ENCODE data around the gene ATP6V0B.

The ATP6V0B gene

GRCh38 chr1:43974443-43975248, at the start of gene ATP6V0B:
ATP6V0B (plus strand) TSS chr1:43974960; CDS start chr1:43975041, 81 bp downstream.
- DNase-seq (ENCODE audit: low read depth) = peak; percentile 80

- DNase-seq (ENCODE audit: low read depth) = no peak
Measured at GRCh38 chr1:43925846-43926245, 48.9 kb upstream of the ATP6V0B start.

- DNase-seq (ENCODE audit: low read depth) = no peak
Measured at GRCh38 chr1:43930168-43930948, 44.4 kb upstream of the ATP6V0B start.

- DNase-seq (ENCODE audit: low read depth) = no peak
Measured at GRCh38 chr1:43930949-43931275, 43.8 kb upstream of the ATP6V0B start.

GRCh38 chr1:43931711-43932660, 42.8 kb upstream of the ATP6V0B start:
- DNase-seq (ENCODE audit: low read depth) = no peak

- no peak for DNase-seq (ENCODE audit: low read depth)
Measured at GRCh38 chr1:43932786-43933385, 41.9 kb upstream of the ATP6V0B start.

- no peak for DNase-seq (ENCODE audit: low read depth)
Measured at GRCh38 chr1:43933386-43934100, 41.2 kb upstream of the ATP6V0B start, which contains the start of gene ARTN. ARTN (plus strand) TSS chr1:43933801; CDS start chr1:43935657, 1,856 bp downstream.

GRCh38 chr1:43934101-43934985, 40.4 kb upstream of the ATP6V0B start:
- DNase-seq (ENCODE audit: low read depth) = no peak

- DNase-seq (ENCODE audit: low read depth) = no peak
Measured at GRCh38 chr1:43934986-43935324, 39.8 kb upstream of the ATP6V0B start.

GRCh38 chr1:43935711-43936427, 38.9 kb upstream of the ATP6V0B start:
- DNase-seq (ENCODE audit: low read depth) = no peak

- DNase-seq (ENCODE audit: low read depth) = no peak
Measured at GRCh38 chr1:43936431-43937151, 38.2 kb upstream of the ATP6V0B start.

GRCh38 chr1:43937179-43937865, 37.4 kb upstream of the ATP6V0B start:
- no peak for DNase-seq (ENCODE audit: low read depth)

- no peak for DNase-seq (ENCODE audit: low read depth)
Measured at GRCh38 chr1:43938383-43938782, 36.4 kb upstream of the ATP6V0B start.

GRCh38 chr1:43938892-43939587, 35.7 kb upstream of the ATP6V0B start:
- no peak for DNase-seq (ENCODE audit: low read depth)

- no peak for DNase-seq (ENCODE audit: low read depth)
Measured at GRCh38 chr1:43942411-43942810, 32.3 kb upstream of the ATP6V0B start.

GRCh38 chr1:43944860-43945259, 29.9 kb upstream of the ATP6V0B start:
- no peak for DNase-seq (ENCODE audit: low read depth)

- DNase-seq (ENCODE audit: low read depth) = no peak
Measured at GRCh38 chr1:43945674-43946235, 29.0 kb upstream of the ATP6V0B start.

Data from HS-27A (cell line).